Esophagus squamous epithelium (tissue), 5 donors: Measurements from ENCODE around the gene SNX19. TPM values are rescaled to one million over a fixed set of nuclear protein-coding genes. Genes with fewer than 3 reads are reported as not detected.

ENCODE experiments used
- DNase-seq: peaks from one replicate; lab custom pipeline; 2025; lab: John Stamatoyannopoulos, UW
- H3K27ac ChIP-seq, 4 donors: fragments of 200-600 bp; sonication (generic); one replicate each; pipeline ENCODE4 v1.5.1; 2016 to 2019; ENCODE audit warnings: mild to moderate bottlenecking in 1 of 4
- H3K27me3 ChIP-seq, 4 donors: fragments of 200-600 bp; sonication (generic); 1 replicate in 3 of 4; 2 replicates in 1 of 4; pipeline versions ENCODE4 v1.5.1 to v1.6.0; 2017 to 2021; ENCODE audit warnings: antibody characterized with exemption in 1 of 4
- H3K36me3 ChIP-seq, 3 donors: fragments of 200-600 bp; sonication (generic); one replicate each; pipeline ENCODE4 v1.5.1; 2016 to 2019
- H3K4me1 ChIP-seq, 3 donors: fragments of 200-600 bp; sonication (generic); one replicate each; pipeline ENCODE4 v1.5.1; 2017 to 2019
- H3K4me3 ChIP-seq, 4 donors: fragments of 200-600 bp; sonication (generic); 1 replicate in 3 of 4; 2 replicates in 1 of 4; pipeline ENCODE4 v1.5.1; 2016 to 2019; ENCODE audit warnings: mild to moderate bottlenecking in 2 of 4, moderate library complexity in 1 of 4
- H3K9me3 ChIP-seq, 3 donors: fragments of 200-600 bp; sonication (generic); one replicate each; pipeline ENCODE4 v1.5.1; 2016 to 2019
- CTCF ChIP-seq, 6 experiments: fragments of 450-650 bp in 4 of 6; fragments of 200-600 bp in 2 of 6; sonication (generic) in 2 of 6; IDR thresholded peaks; one replicate each; pipeline ENCODE4 v1.5.1; 2016 to 2019; ENCODE audit warnings: antibody characterized with exemption in 6 of 6, mild to moderate bottlenecking in 4 of 6, moderate library complexity in 4 of 6
- POLR2A ChIP-seq, 4 donors: fragments of 450-650 bp; IDR thresholded peaks; one replicate each; pipeline ENCODE4 v1.6.1; 2017; ENCODE audit warnings: antibody characterized with exemption in 4 of 4, mild to moderate bottlenecking in 4 of 4, moderate library complexity in 3 of 4
- WGBS, 2 donors: methylation state at CpG; one replicate each; pipeline ENCODE4 v1.1.5; 2018; 5-methylcytosine and 5-hydroxymethylcytosine counted together
- intact Hi-C: fragments of 100-400 bp; cut with DNase I; formaldehyde crosslinking; loops from one replicate; pipeline ENCODE4 v1.15.0; 2022
- total RNA-seq, 4 donors: library from RNA; depleted of rRNA; stranded (reverse); fragments of >200 nt; gene quantifications; one replicate each; pipeline ENCODE4 v1.1.0, GENCODE V29; 2016
- donor health status: DM: yes; HTN: yes; CAD: no.

The SNX19 gene
- total RNA-seq, 4 donors from 2014 or later = 38.0 to 75.0 (median 52.1) TPM

- TF ChIP-seq POLR2A (IDR thresholded peaks at IDR 0.05) (no peak), CTCF (IDR thresholded peaks at IDR 0.05) (no peak)
- Histone ChIP-seq H3K4me3 (no peak overlapping the region), H3K9me3 (no peaks in the 10 kb centered on the region), H3K4me1 (peaks cover 0 to 50% (median 34%) of the 10 kb centered on the region in 3 donors), H3K36me3 (peaks cover 12 to 97% (median 18%) of the 10 kb centered on the region in 3 donors), H3K27me3 (no peaks in the 10 kb centered on the region), H3K27ac (no peak overlapping the region)
- 37 to 49% methylated on average over 4 of the region's 4 CpGs for WGBS, 2 donors
- intact Hi-C loops = no loop called here
- no peak for DNase-seq
Observed at GRCh38 chr11:130876100-130876499, 40.2 kb downstream of the SNX19 start.

- peaks cover 10 to 97% (median 12%) of the 10 kb centered on the region in 3 donors for H3K36me3 ChIP-seq
Observed at GRCh38 chr11:130874955-130875531, 41.2 kb downstream of the SNX19 start.

GRCh38 chr11:130874396-130874795 is 41.9 kb downstream of the SNX19 start:
- Histone ChIP-seq H3K36me3 (peaks cover 9 to 93% (median 10%) of the 10 kb centered on the region in 3 donors), H3K4me3 (no peak overlapping the region), H3K27ac (no peak overlapping the region), H3K27me3 (no peaks in the 10 kb centered on the region), H3K9me3 (no peaks in the 10 kb centered on the region), H3K4me1 (peaks cover 0 to 50% (median 34%) of the 10 kb centered on the region in 3 donors)
- 0 to 38% methylated on average over 1 of the region's 1 CpG for WGBS, 2 donors
- intact Hi-C loops = no loop called here
- no peak for DNase-seq
- TF ChIP-seq POLR2A (IDR thresholded peaks at IDR 0.05) (no peak), CTCF (IDR thresholded peaks at IDR 0.05) (no peak)

More at GRCh38 chr11:130874955-130875531, 41.2 kb downstream of the SNX19 start:
- no peak overlapping the region for H3K4me3 ChIP-seq
- WGBS, 2 donors = 57 to 75% methylated on average over 7 of the region's 7 CpGs
- DNase-seq = no peak
- TF ChIP-seq POLR2A (IDR thresholded peaks at IDR 0.05) = no peak
- TF ChIP-seq CTCF (IDR thresholded peaks at IDR 0.05) = no peak
- H3K4me1 ChIP-seq = peaks cover 0 to 50% (median 34%) of the 10 kb centered on the region in 3 donors
- no peak overlapping the region for H3K27ac ChIP-seq
- no peaks in the 10 kb centered on the region for H3K9me3 ChIP-seq
- intact Hi-C loops = no loop called here
- H3K27me3 ChIP-seq = no peaks in the 10 kb centered on the region

GRCh38 chr11:130873761-130874160 is 42.5 kb downstream of the SNX19 start:
- H3K27me3 ChIP-seq = no peaks in the 10 kb centered on the region
- 100% methylated on average over 1 of the region's 1 CpG for WGBS, 2 donors
- DNase-seq = no peak
- H3K36me3 ChIP-seq = peaks cover 3 to 87% (median 6%) of the 10 kb centered on the region in 3 donors
- TF ChIP-seq POLR2A (IDR thresholded peaks at IDR 0.05) (no peak), CTCF (IDR thresholded peaks at IDR 0.05) (no peak)
- H3K27ac ChIP-seq = no peak overlapping the region
- peaks cover 0 to 46% (median 32%) of the 10 kb centered on the region in 3 donors for H3K4me1 ChIP-seq
- no peak overlapping the region for H3K4me3 ChIP-seq
- H3K9me3 ChIP-seq = no peaks in the 10 kb centered on the region
- intact Hi-C loops = no loop called here

GRCh38 chr11:130872981-130873380 is 43.3 kb downstream of the SNX19 start:
- H3K36me3 ChIP-seq = peaks cover 0 to 79% (median under 1%) of the 10 kb centered on the region in 3 donors
- no peak for DNase-seq

More at GRCh38 chr11:130872981-130873380, 43.3 kb downstream of the SNX19 start:
- TF ChIP-seq POLR2A (IDR thresholded peaks at IDR 0.05) = no peak
- TF ChIP-seq CTCF (IDR thresholded peaks at IDR 0.05) = no peak
- no peaks in the 10 kb centered on the region for H3K9me3 ChIP-seq
- no peaks in the 10 kb centered on the region for H3K27me3 ChIP-seq
- peaks cover 0 to 38% (median 24%) of the 10 kb centered on the region in 3 donors for H3K4me1 ChIP-seq
- peak overlapping the region in 1 of 4 donors; percentile 28 for H3K27ac ChIP-seq
- WGBS, 2 donors = 39 to 73% methylated on average over 5 to 6 of the region's 6 CpGs
- intact Hi-C loops = no loop called here
- H3K4me3 ChIP-seq = no peak overlapping the region
